GM19025 (cell line): ENCODE results near the gene PTGDS.

Experiments used
- ATAC-seq: cut with Tn5 transposase; IDR thresholded peaks from one replicate; pipeline ENCODE4 v1.9.1; 2021; ENCODE audit warnings: mild to moderate bottlenecking, low read depth, moderate library complexity; ENCODE audit not compliant: unreplicated experiment

Gene PTGDS

GRCh38 chr9:136977223-136977622 lies at the start of gene PTGDS:
Gene PTGDS (plus strand): TSS chr9:136977504. CDS start chr9:136977579, 75 bp downstream.
- no peak for ATAC-seq

- no peak for ATAC-seq
Observed at GRCh38 chr9:136928591-136928990, 48.7 kb upstream of the PTGDS start.

- no peak for ATAC-seq
Observed at GRCh38 chr9:136930014-136930413, 47.3 kb upstream of the PTGDS start.

GRCh38 chr9:136931611-136932130 lies 45.6 kb upstream of the PTGDS start:
- no peak for ATAC-seq

- no peak for ATAC-seq
Observed at GRCh38 chr9:136934277-136934676, 43.0 kb upstream of the PTGDS start.

GRCh38 chr9:136935651-136936050 lies 41.7 kb upstream of the PTGDS start:
- ATAC-seq: no peak

- no peak for ATAC-seq
Observed at GRCh38 chr9:136936645-136937170, 40.6 kb upstream of the PTGDS start.

GRCh38 chr9:136937186-136938001 lies 39.9 kb upstream of the PTGDS start:
- no peak for ATAC-seq

- ATAC-seq: no peak
Observed at GRCh38 chr9:136939431-136939995, 37.8 kb upstream of the PTGDS start.

GRCh38 chr9:136939996-136940525 lies 37.2 kb upstream of the PTGDS start:
- no peak for ATAC-seq

- ATAC-seq: no peak
Observed at GRCh38 chr9:136940526-136941230, 36.6 kb upstream of the PTGDS start.

GRCh38 chr9:136941231-136942111 lies 35.8 kb upstream of the PTGDS start:
- ATAC-seq: no peak

GRCh38 chr9:136942112-136942880 lies 35.0 kb upstream of the PTGDS start:
- no peak for ATAC-seq

GRCh38 chr9:136942881-136943230 lies 34.4 kb upstream of the PTGDS start:
- ATAC-seq: no peak

- peak; percentile 6 for ATAC-seq
Observed at GRCh38 chr9:136943291-136944211, 33.8 kb upstream of the PTGDS start.

GRCh38 chr9:136944212-136944518 lies 33.1 kb upstream of the PTGDS start:
- peak; percentile 33 for ATAC-seq

- ATAC-seq: peak; percentile 86
Observed at GRCh38 chr9:136944519-136945332, 32.6 kb upstream of the PTGDS start, which contains the start of the genes C8G and FBXW5. Gene C8G (plus strand): TSS chr9:136945243. CDS start chr9:136945321, 78 bp downstream. Gene FBXW5 (minus strand): TSS chr9:136944738. CDS start chr9:136944083, 655 bp downstream.
